ENCODE results near the gene RIMBP2. TPM values are rescaled to one million over a fixed set of nuclear protein-coding genes. Genes with fewer than 3 reads are reported as not detected.

Gene RIMBP2
- total RNA-seq, 1 experiment from 2014 or later, result not detected

GRCh38 chr12:130455161-130455560 lies 260.9 kb downstream of the RIMBP2 start:
- Mint-ChIP-seq H3K4me3 (ENCODE audit: unreplicated experiment) (no peak overlapping the region), H3K9me3 (ENCODE audit: unreplicated experiment) (no peaks in the 10 kb centered on the region), H3K4me1 (ENCODE audit: insufficient read depth, unreplicated experiment) (no peaks in the 10 kb centered on the region), H3K36me3 (ENCODE audit: insufficient read depth, unreplicated experiment) (no peaks in the 10 kb centered on the region), H3K27me3 (ENCODE audit: insufficient read depth, unreplicated experiment) (no peaks in the 10 kb centered on the region), H3K27ac (ENCODE audit: low read depth, unreplicated experiment) (no peak overlapping the region)
- CTCF ChIA-PET, result no interaction called here
- POLR2A ChIA-PET, result no interaction called here
- intact Hi-C loops (cut with micrococcal nuclease), result no loop called here
- no peak for DNase-seq (ENCODE audit: unreplicated experiment)
- no TSS peak for BruUV-seq (replicated peaks)
- no peak for TF ChIP-seq CTCF (IDR thresholded peaks at IDR 0.05; ENCODE audit: unreplicated experiment)

- no peaks in the 10 kb centered on the region for H3K36me3 Mint-ChIP-seq (ENCODE audit: insufficient read depth, unreplicated experiment)
- H3K4me1 Mint-ChIP-seq (ENCODE audit: insufficient read depth, unreplicated experiment), result no peaks in the 10 kb centered on the region
- BruUV-seq (replicated peaks), result no TSS peak
- intact Hi-C loops (cut with micrococcal nuclease), result no loop called here
- no peak for TF ChIP-seq CTCF (IDR thresholded peaks at IDR 0.05; ENCODE audit: unreplicated experiment)
- H3K4me3 Mint-ChIP-seq (ENCODE audit: unreplicated experiment), result no peak overlapping the region
- H3K27me3 Mint-ChIP-seq (ENCODE audit: insufficient read depth, unreplicated experiment), result no peaks in the 10 kb centered on the region
- no peaks in the 10 kb centered on the region for H3K9me3 Mint-ChIP-seq (ENCODE audit: unreplicated experiment)
- DNase-seq (ENCODE audit: unreplicated experiment), result no peak
- CTCF ChIA-PET, result no interaction called here
- H3K27ac Mint-ChIP-seq (ENCODE audit: low read depth, unreplicated experiment), result no peak overlapping the region
- POLR2A ChIA-PET, result no interaction called here
Measured at GRCh38 chr12:130454296-130454695, 261.8 kb downstream of the RIMBP2 start.

- Mint-ChIP-seq H3K4me1 (ENCODE audit: insufficient read depth, unreplicated experiment) (no peaks in the 10 kb centered on the region), H3K27me3 (ENCODE audit: insufficient read depth, unreplicated experiment) (no peaks in the 10 kb centered on the region), H3K9me3 (ENCODE audit: unreplicated experiment) (no peaks in the 10 kb centered on the region), H3K4me3 (ENCODE audit: unreplicated experiment) (no peak overlapping the region), H3K36me3 (ENCODE audit: insufficient read depth, unreplicated experiment) (no peaks in the 10 kb centered on the region), H3K27ac (ENCODE audit: low read depth, unreplicated experiment) (no peak overlapping the region)
- no peak for TF ChIP-seq CTCF (IDR thresholded peaks at IDR 0.05; ENCODE audit: unreplicated experiment)
- ChIA-PET CTCF (interaction anchor here (0.5 to 0.7 kb wide), 3 partner anchors 148 to 804 kb away, joined by 3 to 5 read pairs (median 3); no protein-coding TSS in a partner anchor), POLR2A (no interaction called here)
- BruUV-seq (replicated peaks), result no TSS peak
- intact Hi-C loops (cut with micrococcal nuclease), result no loop called here
- no peak for DNase-seq (ENCODE audit: unreplicated experiment)
Measured at GRCh38 chr12:130452546-130452945, 263.6 kb downstream of the RIMBP2 start.

GRCh38 chr12:130451001-130451930 lies 264.8 kb downstream of the RIMBP2 start:
- POLR2A ChIA-PET, result no interaction called here
- Mint-ChIP-seq H3K27me3 (ENCODE audit: insufficient read depth, unreplicated experiment) (no peaks in the 10 kb centered on the region), H3K4me1 (ENCODE audit: insufficient read depth, unreplicated experiment) (no peaks in the 10 kb centered on the region), H3K27ac (ENCODE audit: low read depth, unreplicated experiment) (no peak overlapping the region), H3K4me3 (ENCODE audit: unreplicated experiment) (no peak overlapping the region), H3K9me3 (ENCODE audit: unreplicated experiment) (no peaks in the 10 kb centered on the region), H3K36me3 (ENCODE audit: insufficient read depth, unreplicated experiment) (no peaks in the 10 kb centered on the region)
- intact Hi-C loops (cut with micrococcal nuclease), result no loop called here
- no peak for DNase-seq (ENCODE audit: unreplicated experiment)
- no peak for TF ChIP-seq CTCF (IDR thresholded peaks at IDR 0.05; ENCODE audit: unreplicated experiment)
- BruUV-seq (replicated peaks), result no TSS peak
- CTCF ChIA-PET, result interaction anchor here (0.6 kb wide), 1 partner anchor 293 kb away, joined by 3 read pairs; no protein-coding TSS in a partner anchor

Measured in MCF 10A (cell line).